Ectodermal cell (in vitro differentiated cells): ENCODE results near the gene DGUOK.

Experiments
- H3K27ac ChIP-seq: 2 replicates; pipeline ENCODE4 v1.7.0; 2013; ENCODE audit warnings: mild to moderate bottlenecking, low read depth, low read length; ENCODE audit not compliant: insufficient read depth, poor library complexity, severe bottlenecking
- H3K27me3 ChIP-seq: 2 replicates; pipeline ENCODE4 v1.7.0; 2013; ENCODE audit warnings: mild to moderate bottlenecking, low read length; ENCODE audit not compliant: insufficient read depth, control insufficient read depth, poor library complexity, severe bottlenecking
- H3K36me3 ChIP-seq: one replicate; pipeline ENCODE4 v1.7.0; 2013; ENCODE audit warnings: low read length; ENCODE audit not compliant: control insufficient read depth, insufficient read depth
- H3K4me1 ChIP-seq: one replicate; pipeline ENCODE4 v1.7.0; 2013; ENCODE audit warnings: low read length; ENCODE audit not compliant: control insufficient read depth, insufficient read depth
- H3K4me3 ChIP-seq: 2 replicates; pipeline ENCODE4 v1.7.0; 2013; ENCODE audit warnings: low read depth, low read length, control low read depth; ENCODE audit not compliant: insufficient read depth
- H3K9me3 ChIP-seq: 2 replicates; pipeline ENCODE4 v1.7.0; 2013; ENCODE audit warnings: mild to moderate bottlenecking, low read length, moderate library complexity; ENCODE audit not compliant: control insufficient read depth
- WGBS, 2 experiments: methylation state at CpG; one replicate each; pipeline ENCODE4 v1.1.7; 2013; ENCODE audit warnings: missing lambda C conversion rate in 2 of 2; 5-methylcytosine and 5-hydroxymethylcytosine counted together

The DGUOK gene

GRCh38 chr2:73920577-73921545 lies 5.8 kb upstream of the DGUOK start:
- Histone ChIP-seq H3K9me3 (no peaks in the 10 kb centered on the region), H3K27me3 (peaks cover 13% of the 10 kb centered on the region), H3K36me3 (no peaks in the 10 kb centered on the region), H3K4me1 (no peaks in the 10 kb centered on the region), H3K27ac (no peak overlapping the region), H3K4me3 (no peak overlapping the region)
- 61% methylated on average over 12 of the region's 12 CpGs for WGBS, 2 experiments

GRCh38 chr2:73921581-73921980 lies 5.1 kb upstream of the DGUOK start:
- peaks cover 13% of the 10 kb centered on the region for H3K27me3 ChIP-seq
- no peaks in the 10 kb centered on the region for H3K4me1 ChIP-seq
- no peaks in the 10 kb centered on the region for H3K36me3 ChIP-seq
- no peak overlapping the region for H3K4me3 ChIP-seq
- 88 to 94% methylated on average over 9 of the region's 9 CpGs for WGBS, 2 experiments
- no peak overlapping the region for H3K27ac ChIP-seq
- no peaks in the 10 kb centered on the region for H3K9me3 ChIP-seq

- no peaks in the 10 kb centered on the region for H3K4me1 ChIP-seq
- 79 to 81% methylated on average over 5 of the region's 5 CpGs for WGBS, 2 experiments
- H3K36me3 ChIP-seq = no peaks in the 10 kb centered on the region
- peaks cover 13% of the 10 kb centered on the region for H3K27me3 ChIP-seq
- no peaks in the 10 kb centered on the region for H3K9me3 ChIP-seq
- no peak overlapping the region for H3K27ac ChIP-seq
- no peak overlapping the region for H3K4me3 ChIP-seq
Observed at GRCh38 chr2:73922681-73923080, 4.0 kb upstream of the DGUOK start.

- 90 to 93% methylated on average over 7 of the region's 7 CpGs for WGBS, 2 experiments
- Histone ChIP-seq H3K4me1 (peaks cover 8% of the 10 kb centered on the region), H3K27me3 (peaks cover 13% of the 10 kb centered on the region), H3K27ac (no peak overlapping the region), H3K4me3 (no peak overlapping the region), H3K36me3 (no peaks in the 10 kb centered on the region), H3K9me3 (no peaks in the 10 kb centered on the region)
Observed at GRCh38 chr2:73925033-73925704, 1.5 kb upstream of the DGUOK start.

GRCh38 chr2:73925853-73926492 lies 707 bp upstream of the DGUOK start:
- Histone ChIP-seq H3K36me3 (no peaks in the 10 kb centered on the region), H3K4me1 (peaks cover 8% of the 10 kb centered on the region), H3K27ac (no peak overlapping the region), H3K27me3 (peaks cover 13% of the 10 kb centered on the region), H3K9me3 (no peaks in the 10 kb centered on the region), H3K4me3 (peak overlapping the region; percentile 72)
- WGBS, 2 experiments = 83 to 90% methylated on average over 10 to 13 of the region's 13 CpGs

- peaks cover 8% of the 10 kb centered on the region for H3K4me1 ChIP-seq
- H3K4me3 ChIP-seq = peak overlapping the region; percentile 72
- H3K36me3 ChIP-seq = no peaks in the 10 kb centered on the region
- 17 to 24% methylated on average over 4 to 6 of the region's 6 CpGs for WGBS, 2 experiments
- no peaks in the 10 kb centered on the region for H3K9me3 ChIP-seq
- H3K27ac ChIP-seq = peak overlapping the region; percentile 76
- peaks cover 10% of the 10 kb centered on the region for H3K27me3 ChIP-seq
Observed at GRCh38 chr2:73927344-73927743, 664 bp downstream of the DGUOK start.

- WGBS, 2 experiments = 91 to 92% methylated on average over 2 of the region's 2 CpGs
- peaks cover 8% of the 10 kb centered on the region for H3K4me1 ChIP-seq
- no peaks in the 10 kb centered on the region for H3K36me3 ChIP-seq
- H3K27ac ChIP-seq = no peak overlapping the region
- no peaks in the 10 kb centered on the region for H3K9me3 ChIP-seq
- H3K27me3 ChIP-seq = no peaks in the 10 kb centered on the region
- no peak overlapping the region for H3K4me3 ChIP-seq
Observed at GRCh38 chr2:73928963-73929347, 2.3 kb downstream of the DGUOK start.

GRCh38 chr2:73930386-73930785 lies 3.7 kb downstream of the DGUOK start:
- H3K9me3 ChIP-seq = no peaks in the 10 kb centered on the region
- peaks cover 8% of the 10 kb centered on the region for H3K4me1 ChIP-seq
- no peaks in the 10 kb centered on the region for H3K36me3 ChIP-seq
- no peaks in the 10 kb centered on the region for H3K27me3 ChIP-seq
- WGBS, 2 experiments = 89 to 100% methylated on average over 2 of the region's 2 CpGs
- no peak overlapping the region for H3K4me3 ChIP-seq
- no peak overlapping the region for H3K27ac ChIP-seq

- no peak overlapping the region for H3K4me3 ChIP-seq
- WGBS, 2 experiments = 95 to 96% methylated on average over 7 of the region's 7 CpGs
- H3K36me3 ChIP-seq = no peaks in the 10 kb centered on the region
- H3K27me3 ChIP-seq = no peaks in the 10 kb centered on the region
- peaks cover 8% of the 10 kb centered on the region for H3K4me1 ChIP-seq
- no peak overlapping the region for H3K27ac ChIP-seq
- H3K9me3 ChIP-seq = no peaks in the 10 kb centered on the region
Observed at GRCh38 chr2:73931531-73932500, 5.1 kb downstream of the DGUOK start.
